HepG2 (cell line): ENCODE measurements around the gene PCSK5.

Experiments
- CEBPB ChIP-seq: IDR thresholded peaks from 2 replicates; pipeline ENCODE4 v1.6.1; 2011; ENCODE audit warnings: low read depth, low read length, improper control_type of control experiment, borderline replicate concordance
- CEBPG ChIP-seq: IDR thresholded peaks from 2 replicates; pipeline ENCODE4 v1.6.1; 2016
- CTCF ChIP-seq: sonication (generic); formaldehyde crosslinking; IDR thresholded peaks from 2 replicates; pipeline ENCODE4 v1.5.0; 2020; ENCODE audit warnings: mild to moderate bottlenecking, missing genetic modification reagents, moderate library complexity
- MTA3 ChIP-seq: sonication (generic); formaldehyde crosslinking; IDR thresholded peaks from 2 replicates; pipeline ENCODE4 v1.4.0; 2020; ENCODE audit warnings: missing genetic modification reagents
- NR0B2 ChIP-seq: sonication (generic); formaldehyde crosslinking; IDR thresholded peaks from 2 replicates; pipeline ENCODE4 v1.4.0; 2020; ENCODE audit warnings: mild to moderate bottlenecking, missing genetic modification reagents
- SNAI1 ChIP-seq: sonication (generic); formaldehyde crosslinking; IDR thresholded peaks from 2 replicates; pipeline ENCODE4 v1.5.0; 2020; ENCODE audit warnings: mild to moderate bottlenecking, missing genetic modification reagents, borderline replicate concordance
- TAF1 ChIP-seq: sonication (generic); formaldehyde crosslinking; IDR thresholded peaks from 2 replicates; pipeline ENCODE4 v1.4.0; 2020; ENCODE audit warnings: missing genetic modification reagents
- XRCC5 ChIP-seq: fragments of 200-400 bp; formaldehyde crosslinking; optimal IDR thresholded peaks from 2 replicates; pipeline ENCODE3; 2017; ENCODE audit warnings: mild to moderate bottlenecking, low read length
- YY1 ChIP-seq: IDR thresholded peaks from 2 replicates; pipeline ENCODE4 v1.6.1; 2011; ENCODE audit warnings: low read length, low read depth, moderate library complexity, mild to moderate bottlenecking; ENCODE audit not compliant: insufficient read depth, insufficient replicate concordance
- ZBTB33 ChIP-seq: sonication (generic); formaldehyde crosslinking; IDR thresholded peaks from 2 replicates; pipeline ENCODE4 v1.4.0; 2020; ENCODE audit warnings: missing genetic modification reagents
- ZNF10 ChIP-seq: sonication (generic); formaldehyde crosslinking; IDR thresholded peaks from 2 replicates; pipeline ENCODE4 v1.4.0; 2020; ENCODE audit warnings: mild to moderate bottlenecking, low read depth, missing genetic modification reagents, borderline replicate concordance
- ZSCAN21 ChIP-seq: sonication (generic); formaldehyde crosslinking; IDR thresholded peaks from 2 replicates; pipeline ENCODE4 v1.8.0; 2022; ENCODE audit warnings: mild to moderate bottlenecking, missing genetic modification reagents, moderate library complexity, borderline replicate concordance
- TF ChIP-seq, protein P1 (sequence below): sonication (generic); formaldehyde crosslinking; IDR thresholded peaks from 2 replicates; pipeline ENCODE4 v1.5.1; 2020; ENCODE audit warnings: missing genetic modification reagents, mild to moderate bottlenecking, borderline replicate concordance

DNA sequence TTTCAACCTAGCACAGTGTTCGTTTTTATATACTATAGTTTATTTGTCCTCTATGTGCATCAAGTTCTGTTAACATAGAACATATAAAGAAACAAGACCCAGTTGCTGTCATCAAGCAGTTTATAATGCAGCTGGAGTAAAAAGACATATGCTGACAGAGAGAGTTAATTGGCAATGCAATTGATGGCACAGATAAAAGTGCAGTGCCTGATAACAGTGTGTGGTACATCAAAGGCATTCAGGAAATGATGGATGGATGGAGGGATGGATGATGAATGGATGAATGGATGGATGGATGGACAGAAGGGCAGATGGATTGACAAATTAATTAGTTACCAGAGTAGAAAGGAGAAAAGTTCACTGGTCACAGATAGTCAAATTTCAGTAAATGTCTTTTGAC, 264.9 kb downstream of the PCSK5 start:
- TF ChIP-seq, protein P1, sequence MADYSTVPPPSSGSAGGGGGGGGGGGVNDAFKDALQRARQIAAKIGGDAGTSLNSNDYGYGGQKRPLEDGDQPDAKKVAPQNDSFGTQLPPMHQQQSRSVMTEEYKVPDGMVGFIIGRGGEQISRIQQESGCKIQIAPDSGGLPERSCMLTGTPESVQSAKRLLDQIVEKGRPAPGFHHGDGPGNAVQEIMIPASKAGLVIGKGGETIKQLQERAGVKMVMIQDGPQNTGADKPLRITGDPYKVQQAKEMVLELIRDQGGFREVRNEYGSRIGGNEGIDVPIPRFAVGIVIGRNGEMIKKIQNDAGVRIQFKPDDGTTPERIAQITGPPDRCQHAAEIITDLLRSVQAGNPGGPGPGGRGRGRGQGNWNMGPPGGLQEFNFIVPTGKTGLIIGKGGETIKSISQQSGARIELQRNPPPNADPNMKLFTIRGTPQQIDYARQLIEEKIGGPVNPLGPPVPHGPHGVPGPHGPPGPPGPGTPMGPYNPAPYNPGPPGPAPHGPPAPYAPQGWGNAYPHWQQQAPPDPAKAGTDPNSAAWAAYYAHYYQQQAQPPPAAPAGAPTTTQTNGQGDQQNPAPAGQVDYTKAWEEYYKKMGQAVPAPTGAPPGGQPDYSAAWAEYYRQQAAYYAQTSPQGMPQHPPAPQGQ (CRISPR knock-in tag): no peak
- TF ChIP-seq ZBTB33 (no peak), MTA3 (CRISPR knock-in tag) (no peak), CTCF (no peak), ZSCAN21 (no peak), NR0B2 (CRISPR knock-in tag) (no peak), CEBPB (no peak), SNAI1 (CRISPR knock-in tag) (no peak), XRCC5 (no peak), CEBPG (no peak), TAF1 (no peak), YY1 (no peak), ZNF10 (CRISPR knock-in tag) (no peak)
